GM23338 (cell line): ENCODE results near the gene PFKP. TPM values are rescaled to one million over a fixed set of nuclear protein-coding genes. Genes with fewer than 3 reads are reported as not detected.

Experiments used
- ATAC-seq: fragments of 200-7000 bp; cut with Tn5 transposase; 3 replicates; pipeline ENCODE4 v1.9.1; 2020
- DNase-seq: peaks from one replicate; pipeline ENCODE4 v3.0.0-alpha.2; 2015; ENCODE audit warnings: low spot score
- H2AFZ ChIP-seq: fragments of 200-600 bp; sonication (generic); 2 replicates; pipeline ENCODE4 v1.8.0; 2016; ENCODE audit warnings: antibody characterized with exemption, mild to moderate bottlenecking, moderate library complexity
- H3F3A ChIP-seq: fragments of 200-600 bp; sonication (generic); replicated peaks from 2 replicates; pipeline ENCODE4 v1.8.0; 2017; ENCODE audit warnings: antibody characterized with exemption, mixed run types, low read depth
- H3K27ac ChIP-seq: fragments of 200-600 bp; sonication (generic); 2 replicates; pipeline ENCODE4 v1.6.1; 2016; ENCODE audit warnings: low read depth
- H3K27me3 ChIP-seq: fragments of 200-600 bp; sonication (generic); 2 replicates; pipeline ENCODE4 v1.8.0; 2016; ENCODE audit warnings: mild to moderate bottlenecking, mixed run types, moderate library complexity; ENCODE audit not compliant: insufficient read depth
- H3K36me3 ChIP-seq: fragments of 200-600 bp; sonication (generic); 2 replicates; pipeline ENCODE4 v1.8.0; 2016; ENCODE audit warnings: mild to moderate bottlenecking; ENCODE audit not compliant: insufficient read depth
- H3K4me1 ChIP-seq: fragments of 200-600 bp; sonication (generic); 2 replicates; pipeline ENCODE4 v1.8.0; 2016; ENCODE audit warnings: mild to moderate bottlenecking, moderate library complexity; ENCODE audit not compliant: insufficient read depth
- H3K4me2 ChIP-seq: fragments of 200-600 bp; sonication (generic); 2 replicates; pipeline ENCODE4 v1.7.1; 2017; ENCODE audit warnings: mixed run types
- H3K4me3 ChIP-seq: fragments of 200-600 bp; sonication (generic); 2 replicates; pipeline ENCODE4 v1.6.1; 2016; ENCODE audit warnings: mixed run types
- H3K79me2 ChIP-seq: fragments of 200-600 bp; sonication (generic); replicated peaks from 2 replicates; pipeline ENCODE4 v1.8.0; 2017; ENCODE audit warnings: mild to moderate bottlenecking; ENCODE audit not compliant: insufficient read depth
- H3K9me2 ChIP-seq: fragments of 200-600 bp; sonication (generic); 2 replicates; pipeline ENCODE4 v1.8.0; 2017; ENCODE audit not compliant: insufficient read depth
- H4K20me1 ChIP-seq: fragments of 200-600 bp; sonication (generic); replicated peaks from 2 replicates; pipeline ENCODE4 v1.8.0; 2017; ENCODE audit warnings: mild to moderate bottlenecking; ENCODE audit not compliant: insufficient read depth
- H3K27ac Mint-ChIP-seq: 2 replicates; pipeline ENCODE4 v1.8.0; 2020; ENCODE audit warnings: inconsistent platforms, mild to moderate bottlenecking, moderate library complexity, mixed read lengths
- H3K27me3 Mint-ChIP-seq: 3 replicates; pipeline ENCODE4 v1.8.0; 2022; ENCODE audit warnings: low read depth, mild to moderate bottlenecking, moderate library complexity, mixed read lengths, inconsistent platforms; ENCODE audit not compliant: insufficient read depth, poor library complexity
- H3K36me3 Mint-ChIP-seq: 3 replicates; pipeline ENCODE4 v1.8.0; 2021; ENCODE audit warnings: low read depth, mild to moderate bottlenecking, inconsistent platforms, moderate library complexity, mixed read lengths
- H3K4me1 Mint-ChIP-seq: 3 replicates; pipeline ENCODE4 v1.8.0; 2020; ENCODE audit warnings: mild to moderate bottlenecking, inconsistent platforms, mixed read lengths
- H3K4me3 Mint-ChIP-seq: 3 replicates; pipeline ENCODE4 v1.8.0; 2021; ENCODE audit warnings: moderate library complexity, mild to moderate bottlenecking, inconsistent platforms, mixed read lengths
- H3K9me3 Mint-ChIP-seq: 3 replicates; pipeline ENCODE4 v1.8.0; 2020; ENCODE audit warnings: moderate library complexity, mild to moderate bottlenecking, inconsistent platforms, mixed read lengths
- EZH2 ChIP-seq: fragments of 200-600 bp; sonication (generic); IDR thresholded peaks from one replicate; pipeline ENCODE4 v1.8.0; 2017; ENCODE audit warnings: antibody characterized with exemption, mild to moderate bottlenecking, low read depth; ENCODE audit not compliant: unreplicated experiment
- POLR2AphosphoS5 ChIP-seq: IDR thresholded peaks from 2 replicates; pipeline ENCODE4 v1.6.1; 2016; ENCODE audit warnings: antibody characterized with exemption, low read depth
- STAT1 ChIP-seq: IDR thresholded peaks from one replicate; pipeline ENCODE4 v1.6.1; 2016; ENCODE audit warnings: antibody characterized with exemption; ENCODE audit not compliant: unreplicated experiment
- ZNF114 ChIP-seq: fragments of 250-450 bp; sonication (Bioruptor Pico); IDR thresholded peaks from 2 replicates; pipeline ENCODE4 v1.5.0; 2020; ENCODE audit warnings: mild to moderate bottlenecking, moderate library complexity
- polyA plus RNA-seq: library from polyadenylated mRNA; unstranded; fragments of >200 nt; fragmentation: Nextera tagmentation; extraction: Ambion mirVana; gene quantifications from 2 replicates; pipeline ENCODE4 v1.2.1, GENCODE V29; 2016
- total RNA-seq: library from RNA; depleted of rRNA; stranded (reverse); fragments of >200 nt; shearing (Covaris generic); gene quantifications from 2 replicates; pipeline ENCODE4 v1.2.3, GENCODE V29; 2014
- TF ChIP-seq, protein P1 (sequence below): fragments of 250-450 bp; sonication (Bioruptor Pico); IDR thresholded peaks from 2 replicates; pipeline ENCODE4 v1.5.0; 2020; ENCODE audit warnings: mild to moderate bottlenecking, moderate library complexity
- TF ChIP-seq, protein P2 (sequence below): IDR thresholded peaks from one replicate; pipeline ENCODE4 v1.6.1; 2018; ENCODE audit warnings: antibody characterized with exemption; ENCODE audit not compliant: unreplicated experiment
- TF ChIP-seq, protein P3 (sequence below), 2 experiments: fragments of 200-600 bp in 1 of 2; sonication (generic) in 1 of 2; conservative IDR thresholded peaks; 2 replicates each; pipeline versions ENCODE4 v1.5.1 to v1.6.1; 2016 to 2017; ENCODE audit warnings: antibody characterized with exemption in 2 of 2, low read depth in 2 of 2, mild to moderate bottlenecking in 2 of 2, moderate library complexity in 1 of 2

PFKP gene
- total and polyA plus RNA-seq, 2 experiments from 2014 or later: 56.3 to 120 TPM

DNA sequence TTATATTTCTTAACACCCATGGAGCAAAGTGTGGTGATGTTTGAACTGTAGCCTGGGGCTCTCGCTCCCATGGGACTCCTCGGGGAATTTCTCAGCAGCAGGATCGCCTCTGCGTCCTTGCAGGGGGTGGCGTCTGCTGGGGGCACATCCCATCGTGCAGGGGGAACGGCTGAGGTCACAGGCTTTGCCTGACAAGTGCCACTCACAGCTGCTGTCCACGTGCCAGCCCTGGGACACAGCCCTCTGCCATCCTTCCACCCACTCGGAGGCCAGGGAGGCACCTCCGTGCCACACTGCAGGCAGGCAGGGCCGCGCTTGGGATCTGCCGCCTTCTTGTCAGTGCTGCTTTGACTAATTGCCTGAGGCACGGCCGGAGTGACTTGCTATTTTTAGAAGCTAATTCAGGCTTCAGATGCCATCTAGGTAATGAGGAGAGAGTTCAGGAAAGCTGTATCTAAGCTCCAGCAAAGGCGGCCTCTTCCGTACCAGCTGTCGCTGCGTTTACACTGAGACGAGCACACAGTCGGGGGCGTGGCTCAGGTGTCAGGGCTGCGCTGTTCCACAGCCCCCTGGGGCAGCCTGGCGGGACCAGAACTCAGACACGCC, 59.5 kb downstream of the PFKP start:
- no peaks in the 10 kb centered on the region for H3K27me3 ChIP-seq
- Mint-ChIP-seq H3K36me3 (peaks cover 54% of the 10 kb centered on the region), H3K9me3 (no peaks in the 10 kb centered on the region)

More for the DNA sequence above, 59.5 kb downstream of the PFKP start:
- TF ChIP-seq ZNF114 (CRISPR knock-in tag) (no peak), EZH2 (no peak), POLR2AphosphoS5 (no peak), STAT1 (no peak)
- TF ChIP-seq, protein P1, sequence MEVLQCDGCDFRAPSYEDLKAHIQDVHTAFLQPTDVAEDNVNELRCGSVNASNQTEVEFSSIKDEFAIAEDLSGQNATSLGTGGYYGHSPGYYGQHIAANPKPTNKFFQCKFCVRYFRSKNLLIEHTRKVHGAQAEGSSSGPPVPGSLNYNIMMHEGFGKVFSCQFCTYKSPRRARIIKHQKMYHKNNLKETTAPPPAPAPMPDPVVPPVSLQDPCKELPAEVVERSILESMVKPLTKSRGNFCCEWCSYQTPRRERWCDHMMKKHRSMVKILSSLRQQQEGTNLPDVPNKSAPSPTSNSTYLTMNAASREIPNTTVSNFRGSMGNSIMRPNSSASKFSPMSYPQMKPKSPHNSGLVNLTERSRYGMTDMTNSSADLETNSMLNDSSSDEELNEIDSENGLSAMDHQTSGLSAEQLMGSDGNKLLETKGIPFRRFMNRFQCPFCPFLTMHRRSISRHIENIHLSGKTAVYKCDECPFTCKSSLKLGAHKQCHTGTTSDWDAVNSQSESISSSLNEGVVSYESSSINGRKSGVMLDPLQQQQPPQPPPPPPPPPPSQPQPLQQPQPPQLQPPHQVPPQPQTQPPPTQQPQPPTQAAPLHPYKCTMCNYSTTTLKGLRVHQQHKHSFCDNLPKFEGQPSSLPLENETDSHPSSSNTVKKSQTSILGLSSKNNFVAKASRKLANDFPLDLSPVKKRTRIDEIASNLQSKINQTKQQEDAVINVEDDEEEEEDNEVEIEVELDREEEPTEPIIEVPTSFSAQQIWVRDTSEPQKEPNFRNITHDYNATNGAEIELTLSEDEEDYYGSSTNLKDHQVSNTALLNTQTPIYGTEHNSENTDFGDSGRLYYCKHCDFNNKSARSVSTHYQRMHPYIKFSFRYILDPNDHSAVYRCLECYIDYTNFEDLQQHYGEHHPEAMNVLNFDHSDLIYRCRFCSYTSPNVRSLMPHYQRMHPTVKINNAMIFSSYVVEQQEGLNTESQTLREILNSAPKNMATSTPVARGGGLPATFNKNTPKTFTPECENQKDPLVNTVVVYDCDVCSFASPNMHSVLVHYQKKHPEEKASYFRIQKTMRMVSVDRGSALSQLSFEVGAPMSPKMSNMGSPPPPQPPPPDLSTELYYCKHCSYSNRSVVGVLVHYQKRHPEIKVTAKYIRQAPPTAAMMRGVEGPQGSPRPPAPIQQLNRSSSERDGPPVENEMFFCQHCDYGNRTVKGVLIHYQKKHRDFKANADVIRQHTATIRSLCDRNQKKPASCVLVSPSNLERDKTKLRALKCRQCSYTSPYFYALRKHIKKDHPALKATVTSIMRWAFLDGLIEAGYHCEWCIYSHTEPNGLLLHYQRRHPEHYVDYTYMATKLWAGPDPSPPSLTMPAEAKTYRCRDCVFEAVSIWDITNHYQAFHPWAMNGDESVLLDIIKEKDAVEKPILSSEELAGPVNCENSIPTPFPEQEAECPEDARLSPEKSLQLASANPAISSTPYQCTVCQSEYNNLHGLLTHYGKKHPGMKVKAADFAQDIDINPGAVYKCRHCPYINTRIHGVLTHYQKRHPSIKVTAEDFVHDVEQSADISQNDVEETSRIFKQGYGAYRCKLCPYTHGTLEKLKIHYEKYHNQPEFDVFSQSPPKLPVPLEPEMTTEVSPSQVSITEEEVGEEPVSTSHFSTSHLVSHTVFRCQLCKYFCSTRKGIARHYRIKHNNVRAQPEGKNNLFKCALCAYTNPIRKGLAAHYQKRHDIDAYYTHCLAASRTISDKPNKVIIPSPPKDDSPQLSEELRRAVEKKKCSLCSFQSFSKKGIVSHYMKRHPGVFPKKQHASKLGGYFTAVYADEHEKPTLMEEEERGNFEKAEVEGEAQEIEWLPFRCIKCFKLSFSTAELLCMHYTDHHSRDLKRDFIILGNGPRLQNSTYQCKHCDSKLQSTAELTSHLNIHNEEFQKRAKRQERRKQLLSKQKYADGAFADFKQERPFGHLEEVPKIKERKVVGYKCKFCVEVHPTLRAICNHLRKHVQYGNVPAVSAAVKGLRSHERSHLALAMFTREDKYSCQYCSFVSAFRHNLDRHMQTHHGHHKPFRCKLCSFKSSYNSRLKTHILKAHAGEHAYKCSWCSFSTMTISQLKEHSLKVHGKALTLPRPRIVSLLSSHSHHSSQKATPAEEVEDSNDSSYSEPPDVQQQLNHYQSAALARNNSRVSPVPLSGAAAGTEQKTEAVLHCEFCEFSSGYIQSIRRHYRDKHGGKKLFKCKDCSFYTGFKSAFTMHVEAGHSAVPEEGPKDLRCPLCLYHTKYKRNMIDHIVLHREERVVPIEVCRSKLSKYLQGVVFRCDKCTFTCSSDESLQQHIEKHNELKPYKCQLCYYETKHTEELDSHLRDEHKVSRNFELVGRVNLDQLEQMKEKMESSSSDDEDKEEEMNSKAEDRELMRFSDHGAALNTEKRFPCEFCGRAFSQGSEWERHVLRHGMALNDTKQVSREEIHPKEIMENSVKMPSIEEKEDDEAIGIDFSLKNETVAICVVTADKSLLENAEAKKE (CRISPR knock-in tag): no peak
- TF ChIP-seq, protein P2, sequence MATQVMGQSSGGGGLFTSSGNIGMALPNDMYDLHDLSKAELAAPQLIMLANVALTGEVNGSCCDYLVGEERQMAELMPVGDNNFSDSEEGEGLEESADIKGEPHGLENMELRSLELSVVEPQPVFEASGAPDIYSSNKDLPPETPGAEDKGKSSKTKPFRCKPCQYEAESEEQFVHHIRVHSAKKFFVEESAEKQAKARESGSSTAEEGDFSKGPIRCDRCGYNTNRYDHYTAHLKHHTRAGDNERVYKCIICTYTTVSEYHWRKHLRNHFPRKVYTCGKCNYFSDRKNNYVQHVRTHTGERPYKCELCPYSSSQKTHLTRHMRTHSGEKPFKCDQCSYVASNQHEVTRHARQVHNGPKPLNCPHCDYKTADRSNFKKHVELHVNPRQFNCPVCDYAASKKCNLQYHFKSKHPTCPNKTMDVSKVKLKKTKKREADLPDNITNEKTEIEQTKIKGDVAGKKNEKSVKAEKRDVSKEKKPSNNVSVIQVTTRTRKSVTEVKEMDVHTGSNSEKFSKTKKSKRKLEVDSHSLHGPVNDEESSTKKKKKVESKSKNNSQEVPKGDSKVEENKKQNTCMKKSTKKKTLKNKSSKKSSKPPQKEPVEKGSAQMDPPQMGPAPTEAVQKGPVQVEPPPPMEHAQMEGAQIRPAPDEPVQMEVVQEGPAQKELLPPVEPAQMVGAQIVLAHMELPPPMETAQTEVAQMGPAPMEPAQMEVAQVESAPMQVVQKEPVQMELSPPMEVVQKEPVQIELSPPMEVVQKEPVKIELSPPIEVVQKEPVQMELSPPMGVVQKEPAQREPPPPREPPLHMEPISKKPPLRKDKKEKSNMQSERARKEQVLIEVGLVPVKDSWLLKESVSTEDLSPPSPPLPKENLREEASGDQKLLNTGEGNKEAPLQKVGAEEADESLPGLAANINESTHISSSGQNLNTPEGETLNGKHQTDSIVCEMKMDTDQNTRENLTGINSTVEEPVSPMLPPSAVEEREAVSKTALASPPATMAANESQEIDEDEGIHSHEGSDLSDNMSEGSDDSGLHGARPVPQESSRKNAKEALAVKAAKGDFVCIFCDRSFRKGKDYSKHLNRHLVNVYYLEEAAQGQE: no peak
- TF ChIP-seq, protein P3, sequence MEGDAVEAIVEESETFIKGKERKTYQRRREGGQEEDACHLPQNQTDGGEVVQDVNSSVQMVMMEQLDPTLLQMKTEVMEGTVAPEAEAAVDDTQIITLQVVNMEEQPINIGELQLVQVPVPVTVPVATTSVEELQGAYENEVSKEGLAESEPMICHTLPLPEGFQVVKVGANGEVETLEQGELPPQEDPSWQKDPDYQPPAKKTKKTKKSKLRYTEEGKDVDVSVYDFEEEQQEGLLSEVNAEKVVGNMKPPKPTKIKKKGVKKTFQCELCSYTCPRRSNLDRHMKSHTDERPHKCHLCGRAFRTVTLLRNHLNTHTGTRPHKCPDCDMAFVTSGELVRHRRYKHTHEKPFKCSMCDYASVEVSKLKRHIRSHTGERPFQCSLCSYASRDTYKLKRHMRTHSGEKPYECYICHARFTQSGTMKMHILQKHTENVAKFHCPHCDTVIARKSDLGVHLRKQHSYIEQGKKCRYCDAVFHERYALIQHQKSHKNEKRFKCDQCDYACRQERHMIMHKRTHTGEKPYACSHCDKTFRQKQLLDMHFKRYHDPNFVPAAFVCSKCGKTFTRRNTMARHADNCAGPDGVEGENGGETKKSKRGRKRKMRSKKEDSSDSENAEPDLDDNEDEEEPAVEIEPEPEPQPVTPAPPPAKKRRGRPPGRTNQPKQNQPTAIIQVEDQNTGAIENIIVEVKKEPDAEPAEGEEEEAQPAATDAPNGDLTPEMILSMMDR (conservative IDR thresholded peaks at IDR 0.05; ENCODE audit: low read depth in 2 of 2): no peak
- H3K4me3 ChIP-seq: no peak overlapping the region
- Mint-ChIP-seq H3K4me1 (no peaks in the 10 kb centered on the region), H3K4me3 (no peak overlapping the region), H3K27ac (no peak overlapping the region), H3K27me3 (peaks cover 14% of the 10 kb centered on the region)
- DNase-seq: no peak
- no peaks in the 10 kb centered on the region for H4K20me1 ChIP-seq
- no peaks in the 10 kb centered on the region for H3K4me1 ChIP-seq
- no peak overlapping the region for H3K4me2 ChIP-seq
- H3K79me2 ChIP-seq: no peaks in the 10 kb centered on the region
- H3K9me2 ChIP-seq: no peaks in the 10 kb centered on the region
- no peak overlapping the region for H3K27ac ChIP-seq
- no peak overlapping the region for H2AFZ ChIP-seq
- H3F3A ChIP-seq: no peaks in the 10 kb centered on the region
- H3K36me3 ChIP-seq: peaks cover 8% of the 10 kb centered on the region; the same call in 1 of the 2 replicates
- no peak for ATAC-seq
